SJCRH30 (cell line): Measurements from ENCODE around the gene PDHX. TPM values are rescaled to one million over a fixed set of nuclear protein-coding genes. Genes with fewer than 3 reads are reported as not detected.
A peak's percentile ranks its signal among the peaks of the same experiment; 100 is the strongest.
"Not testable (repeated sequence)": the region's sequence is repeated elsewhere in the genome, so short reads cannot be mapped to it uniquely, and the experiment has no call there.

Experiments
- DNase-seq, 2 experiments: peaks; one replicate each; pipeline ENCODE4 v3.0.0-alpha.2; 2015 to 2020
- H3K27ac ChIP-seq: fragments of 250-450 bp; sonication (Bioruptor Pico); 2 replicates; pipeline ENCODE4 v1.5.1; 2020; ENCODE audit warnings: mild to moderate bottlenecking, moderate library complexity
- H3K27me3 ChIP-seq: fragments of 250-450 bp; sonication (Bioruptor Pico); 2 replicates; pipeline ENCODE4 v1.5.1; 2020; ENCODE audit warnings: mild to moderate bottlenecking, moderate library complexity
- H3K36me3 ChIP-seq: fragments of 250-450 bp; sonication (Bioruptor Pico); 2 replicates; pipeline ENCODE4 v1.5.1; 2020; ENCODE audit warnings: mild to moderate bottlenecking, moderate library complexity
- H3K4me1 ChIP-seq: fragments of 250-450 bp; sonication (Bioruptor Pico); 2 replicates; pipeline ENCODE4 v1.5.1; 2020; ENCODE audit warnings: mild to moderate bottlenecking, moderate library complexity
- H3K4me3 ChIP-seq: fragments of 250-450 bp; sonication (Bioruptor Pico); 2 replicates; pipeline ENCODE4 v1.5.1; 2020; ENCODE audit warnings: mild to moderate bottlenecking, moderate library complexity
- H3K9me3 ChIP-seq: fragments of 250-450 bp; sonication (Bioruptor Pico); replicated peaks from 2 replicates; pipeline ENCODE4 v1.5.1; 2020; ENCODE audit warnings: mild to moderate bottlenecking, moderate library complexity
- total RNA-seq: library from RNA; depleted of rRNA; stranded (reverse); fragments of >200 nt; shearing (Covaris generic); gene quantifications from 2 replicates; pipeline ENCODE4 v1.2.3, GENCODE V29; 2014

Gene PDHX
- total RNA-seq, 1 experiment from 2014 or later = 25.6 TPM

- no peaks in the 10 kb centered on the region for H3K36me3 ChIP-seq
- no peak overlapping the region for H3K4me3 ChIP-seq
- no peaks in the 10 kb centered on the region for H3K4me1 ChIP-seq
- no peak overlapping the region for H3K27ac ChIP-seq
- DNase-seq = no peak
- H3K9me3 ChIP-seq = no peaks in the 10 kb centered on the region; the same call in 1 of the 2 replicates
- no peaks in the 10 kb centered on the region for H3K27me3 ChIP-seq
These were observed 105.2 kb downstream of the PDHX start for GRCh38 chr11:35021589-35021988.

GRCh38 chr11:35023940-35024339, 107.5 kb downstream of the PDHX start:
- H3K4me1 ChIP-seq = not testable (repeated sequence)

GRCh38 chr11:35028007-35028406, 111.6 kb downstream of the PDHX start:
- H3K36me3 ChIP-seq, DNase-seq, H3K27ac ChIP-seq, H3K27me3 ChIP-seq, H3K4me3 ChIP-seq, H3K9me3 ChIP-seq: not testable (repeated sequence)
- peaks cover 10% of the 10 kb centered on the region; the same call in 1 of the 2 replicates for H3K4me1 ChIP-seq

More at GRCh38 chr11:35023940-35024339, 107.5 kb downstream of the PDHX start:
- not testable (repeated sequence) for H3K4me3 ChIP-seq, H3K9me3 ChIP-seq, H3K27ac ChIP-seq, DNase-seq, H3K27me3 ChIP-seq, H3K36me3 ChIP-seq

- Histone ChIP-seq H3K27ac (no peak overlapping the region), H3K4me1 (peaks cover 12% of the 10 kb centered on the region; the same call in 1 of the 2 replicates), H3K4me3 (no peak overlapping the region), H3K9me3 (no peaks in the 10 kb centered on the region; the same call in 1 of the 2 replicates), H3K27me3 (no peaks in the 10 kb centered on the region), H3K36me3 (no peaks in the 10 kb centered on the region)
- DNase-seq = no peak
These were observed 113.7 kb downstream of the PDHX start for GRCh38 chr11:35029979-35030682.

- peak; percentile 44 to 49 for DNase-seq
- Histone ChIP-seq H3K27me3 (no peaks in the 10 kb centered on the region), H3K9me3 (no peaks in the 10 kb centered on the region), H3K4me1 (peaks cover 18% of the 10 kb centered on the region), H3K4me3 (no peak overlapping the region), H3K27ac (no peak overlapping the region), H3K36me3 (no peaks in the 10 kb centered on the region)
These were observed 114.3 kb downstream of the PDHX start for GRCh38 chr11:35030716-35031213.

GRCh38 chr11:35031346-35031745, 114.9 kb downstream of the PDHX start:
- H3K4me1 ChIP-seq = peaks cover 24% of the 10 kb centered on the region
- H3K27ac ChIP-seq = no peak overlapping the region
- no peak overlapping the region for H3K4me3 ChIP-seq
- H3K36me3 ChIP-seq = no peaks in the 10 kb centered on the region
- H3K9me3 ChIP-seq = no peaks in the 10 kb centered on the region
- no peaks in the 10 kb centered on the region for H3K27me3 ChIP-seq
- DNase-seq = no peak

- Histone ChIP-seq H3K9me3 (no peaks in the 10 kb centered on the region), H3K27ac (no peak overlapping the region), H3K36me3 (no peaks in the 10 kb centered on the region), H3K27me3 (no peaks in the 10 kb centered on the region), H3K4me1 (peaks cover 29% of the 10 kb centered on the region), H3K4me3 (no peak overlapping the region)
- DNase-seq = no peak
These were observed 115.4 kb downstream of the PDHX start for GRCh38 chr11:35031867-35032266.

GRCh38 chr11:35033011-35033410, 116.6 kb downstream of the PDHX start:
- H3K9me3 ChIP-seq = no peaks in the 10 kb centered on the region
- DNase-seq = no peak
- H3K27ac ChIP-seq = no peak overlapping the region
- no peak overlapping the region for H3K4me3 ChIP-seq
- H3K27me3 ChIP-seq = no peaks in the 10 kb centered on the region
- H3K36me3 ChIP-seq = no peaks in the 10 kb centered on the region
- peaks cover 30% of the 10 kb centered on the region for H3K4me1 ChIP-seq

GRCh38 chr11:35034401-35034800, 118.0 kb downstream of the PDHX start:
- DNase-seq = no peak
- Histone ChIP-seq H3K4me3 (no peak overlapping the region), H3K27me3 (no peaks in the 10 kb centered on the region), H3K27ac (no peak overlapping the region), H3K4me1 (peaks cover 30% of the 10 kb centered on the region), H3K36me3 (no peaks in the 10 kb centered on the region), H3K9me3 (no peaks in the 10 kb centered on the region)

GRCh38 chr11:35035894-35036408, 119.5 kb downstream of the PDHX start:
- H3K36me3 ChIP-seq = no peaks in the 10 kb centered on the region
- no peaks in the 10 kb centered on the region for H3K9me3 ChIP-seq
- H3K4me1 ChIP-seq = peaks cover 22% of the 10 kb centered on the region
- no peaks in the 10 kb centered on the region for H3K27me3 ChIP-seq
- no peak overlapping the region for H3K4me3 ChIP-seq
- DNase-seq = peak; percentile 52 to 76
- peak overlapping the region; percentile 11; the same call in 1 of the 2 replicates for H3K27ac ChIP-seq

- no peak overlapping the region for H3K4me3 ChIP-seq
- peak overlapping the region; percentile 11; the same call in 1 of the 2 replicates for H3K27ac ChIP-seq
- DNase-seq = peak in 1 of 2 experiments; percentile 5
These were observed 120.2 kb downstream of the PDHX start for GRCh38 chr11:35036639-35037038.

GRCh38 chr11:35038211-35038928, 122.0 kb downstream of the PDHX start:
- Histone ChIP-seq H3K4me3 (no peak overlapping the region), H3K36me3 (no peaks in the 10 kb centered on the region), H3K27ac (no peak overlapping the region), H3K9me3 (no peaks in the 10 kb centered on the region), H3K4me1 (peaks cover 19% of the 10 kb centered on the region), H3K27me3 (no peaks in the 10 kb centered on the region)
- no peak for DNase-seq

More at GRCh38 chr11:35036639-35037038, 120.2 kb downstream of the PDHX start:
- Histone ChIP-seq H3K9me3 (no peaks in the 10 kb centered on the region), H3K4me1 (peaks cover 19% of the 10 kb centered on the region), H3K27me3 (no peaks in the 10 kb centered on the region), H3K36me3 (no peaks in the 10 kb centered on the region)

GRCh38 chr11:35039076-35039475, 122.7 kb downstream of the PDHX start:
- H3K36me3 ChIP-seq = no peaks in the 10 kb centered on the region
- no peaks in the 10 kb centered on the region for H3K9me3 ChIP-seq
- H3K27me3 ChIP-seq = no peaks in the 10 kb centered on the region
- H3K4me1 ChIP-seq = peaks cover 19% of the 10 kb centered on the region
- DNase-seq = no peak
- no peak overlapping the region for H3K4me3 ChIP-seq
- H3K27ac ChIP-seq = no peak overlapping the region

- H3K27ac ChIP-seq = no peak overlapping the region
- no peak for DNase-seq
- peaks cover 15% of the 10 kb centered on the region for H3K4me1 ChIP-seq
These were observed 124.0 kb downstream of the PDHX start for GRCh38 chr11:35040221-35040942.

More at GRCh38 chr11:35040221-35040942, 124.0 kb downstream of the PDHX start:
- H3K27me3 ChIP-seq = no peaks in the 10 kb centered on the region
- H3K36me3 ChIP-seq = no peaks in the 10 kb centered on the region
- no peaks in the 10 kb centered on the region for H3K9me3 ChIP-seq
- H3K4me3 ChIP-seq = no peak overlapping the region
